Right lung (tissue), 10 donors: ENCODE measurements around the gene DHDH. TPM values are rescaled to one million over a fixed set of nuclear protein-coding genes. Genes with fewer than 3 reads are reported as not detected.
"Not testable (repeated sequence)": the region's sequence is repeated elsewhere in the genome, so short reads cannot be mapped to it uniquely, and the experiment has no call there.

ENCODE experiments used
- DNase-seq, 2 donors: peaks; one replicate each; pipeline ENCODE4 v3.0.0-alpha.2; 2013
- long read RNA-seq, 8 donors: transcript quantifications; one replicate each; lab custom pipeline, GENCODE V29; 2026
- polyA plus RNA-seq, 5 donors: library from polyadenylated mRNA; unstranded; fragments of 120-200 nt; gene quantifications; one replicate each; pipeline versions ENCODE4 v1.2.1 to v1.2.3, GENCODE V29; 2013; ENCODE audit warnings: inconsistent platforms in 1 of 5, low replicate concordance in 1 of 5; ENCODE audit not compliant: insufficient read length in 5 of 5, insufficient read depth in 1 of 5

Gene DHDH
- polyA plus RNA-seq: 1 to 10 TPM in 4 of 5 donors, under 1 TPM in 1; 0.80 to 2.4 (median 1.6) TPM
- long read RNA-seq, donor 1, partial matches to known transcripts: 0 of 1 reads
- long read RNA-seq, donor 1, other reads (novel, unspliced or antisense): 0 of 1 reads
- long read RNA-seq, donor 2, partial matches to known transcripts: 0 of 2 reads
- long read RNA-seq, donor 2, other reads (novel, unspliced or antisense): 0 of 2 reads
- long read RNA-seq, donor 3, partial matches to known transcripts: 0 of 1 reads
- long read RNA-seq, donor 3, other reads (novel, unspliced or antisense): 0 of 1 reads
- long read RNA-seq, donor 4: 0 reads
- long read RNA-seq, donor 5: 0 reads
- long read RNA-seq, donor 6, partial matches to known transcripts: 0 of 2 reads
- long read RNA-seq, donor 6, other reads (novel, unspliced or antisense): 0 of 2 reads
- long read RNA-seq, donor 7, partial matches to known transcripts: 0 of 4 reads
- long read RNA-seq, donor 7, other reads (novel, unspliced or antisense): 0 of 4 reads
- long read RNA-seq, donor 8: 0 reads

DNA sequence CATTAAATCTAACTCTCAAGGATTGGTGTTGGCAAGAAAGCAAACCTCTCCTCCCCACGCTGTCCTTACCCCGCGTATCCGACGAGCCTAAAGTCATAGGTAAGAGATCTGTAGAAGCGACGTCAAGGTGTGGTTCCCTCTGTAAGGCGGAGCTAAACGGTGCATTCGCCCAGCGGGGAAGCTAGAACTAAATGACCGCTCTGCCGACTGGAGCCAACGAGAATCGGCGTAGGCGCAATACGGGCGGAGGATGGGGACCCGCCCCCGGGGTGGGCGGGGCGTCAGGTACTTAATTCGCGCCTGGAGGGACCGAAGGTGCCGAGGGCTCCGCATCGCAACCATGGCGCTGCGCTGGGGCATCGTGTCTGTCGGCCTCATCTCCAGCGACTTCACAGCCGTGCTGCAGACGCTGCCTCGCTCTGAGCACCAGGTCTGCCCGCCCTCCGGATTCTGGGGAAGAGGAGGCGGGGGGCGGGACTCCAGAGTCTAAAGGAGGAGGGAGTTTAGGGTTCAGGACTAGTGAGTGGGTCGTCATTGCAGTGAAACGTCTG is at the start of gene DHDH:
Gene DHDH (plus strand): TSS at position 318 of the 551 bp plus-strand sequence. CDS start 23 bp downstream, at position 341.
- DNase-seq: peak; percentile 70 to 72

DNA sequence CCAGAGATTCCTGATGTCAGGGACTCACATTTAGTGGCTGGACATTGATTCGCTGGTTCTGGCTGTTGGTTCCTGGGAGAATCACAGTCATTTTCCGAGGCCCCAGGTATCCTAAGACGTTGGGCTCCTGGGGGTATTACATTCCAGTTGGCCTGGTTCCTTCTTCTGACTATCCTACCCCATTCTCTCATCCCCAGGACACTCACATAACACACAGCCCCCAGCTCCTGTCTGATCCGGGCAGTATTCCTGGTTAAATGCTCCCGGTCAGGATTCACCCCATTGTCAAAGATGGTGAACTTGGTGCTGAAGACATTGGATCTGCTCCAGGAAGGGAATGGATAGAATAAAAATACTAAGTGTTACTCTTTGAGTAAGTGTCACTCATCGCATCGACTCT is 49.8 kb upstream of the DHDH start:
- DNase-seq: no peak

DNA sequence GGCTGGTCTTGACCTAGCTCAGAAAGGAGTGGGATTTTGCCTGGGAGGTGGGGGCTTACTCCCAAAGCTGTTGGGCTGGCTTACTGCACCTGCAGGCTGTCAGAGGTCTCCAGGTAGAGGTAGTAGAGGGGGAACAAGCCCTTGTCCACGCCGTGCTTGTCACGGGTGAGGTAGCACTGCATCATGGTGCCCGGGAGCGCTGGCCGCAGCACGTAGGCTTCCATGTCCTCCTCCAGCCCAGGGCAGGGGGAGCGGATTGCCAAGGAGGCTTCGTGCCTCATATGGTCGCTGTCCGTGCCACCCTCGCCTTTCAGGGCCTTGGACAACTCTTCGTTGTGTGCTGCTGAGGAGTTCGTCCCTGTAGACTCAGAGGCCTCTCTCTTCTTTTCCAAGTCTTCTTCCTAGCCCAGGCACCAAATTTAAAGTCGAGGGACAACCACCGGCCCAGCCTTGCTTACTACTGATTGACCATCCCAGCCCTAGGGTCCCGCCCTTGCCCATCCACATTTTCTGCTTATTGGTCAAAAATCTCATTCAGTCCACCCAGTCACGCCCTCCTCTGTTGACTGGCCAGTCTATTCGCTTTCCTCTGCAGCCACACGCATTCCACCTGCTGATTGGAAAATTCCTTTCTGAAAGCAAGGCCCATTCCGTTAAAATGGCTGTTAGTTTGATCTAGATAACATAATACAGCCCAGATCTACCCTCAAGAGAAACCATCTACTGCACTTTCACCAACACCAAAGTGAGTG is 45.5 kb upstream of the DHDH start:
- DNase-seq: no peak

DNA sequence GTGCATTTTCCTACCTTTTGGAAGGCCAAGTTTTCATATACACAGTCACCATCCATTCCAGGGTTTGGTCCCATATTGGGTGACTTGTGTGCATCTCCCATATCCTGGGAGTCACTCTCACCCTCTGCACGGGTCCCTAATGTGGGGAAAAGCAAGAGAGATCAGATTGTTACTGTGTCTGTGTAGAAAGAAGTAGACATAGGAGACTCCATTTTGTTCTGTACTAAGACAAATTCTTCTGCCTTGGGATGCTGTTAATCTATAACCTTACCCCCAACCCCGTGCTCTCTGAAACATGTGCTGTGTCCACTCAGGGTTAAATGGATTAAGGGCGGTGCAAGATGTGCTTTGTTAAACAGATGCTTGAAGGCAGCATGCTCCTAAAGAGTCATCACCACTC is 44.0 kb upstream of the DHDH start:
- not testable (repeated sequence) for DNase-seq

DNA sequence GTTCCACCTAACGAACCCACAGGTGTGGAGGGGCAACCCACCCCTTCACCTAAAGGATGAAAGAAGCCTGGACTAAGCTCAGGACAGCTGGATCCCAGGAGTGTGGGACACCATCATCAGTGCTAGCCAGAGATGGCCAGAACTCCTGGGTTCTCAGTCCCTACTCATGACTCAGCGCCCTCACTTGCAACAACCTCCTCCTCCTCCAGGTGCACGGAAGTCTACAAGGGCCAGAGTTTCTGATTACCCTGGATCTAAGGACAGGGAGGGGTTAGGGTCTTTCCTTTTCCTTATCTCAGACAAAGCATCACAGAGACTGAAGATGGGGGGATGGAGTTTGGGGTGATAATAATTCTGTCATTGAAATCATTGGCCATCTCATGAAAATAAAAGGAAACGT is 42.9 kb upstream of the DHDH start:
- DNase-seq: no peak

DNA sequence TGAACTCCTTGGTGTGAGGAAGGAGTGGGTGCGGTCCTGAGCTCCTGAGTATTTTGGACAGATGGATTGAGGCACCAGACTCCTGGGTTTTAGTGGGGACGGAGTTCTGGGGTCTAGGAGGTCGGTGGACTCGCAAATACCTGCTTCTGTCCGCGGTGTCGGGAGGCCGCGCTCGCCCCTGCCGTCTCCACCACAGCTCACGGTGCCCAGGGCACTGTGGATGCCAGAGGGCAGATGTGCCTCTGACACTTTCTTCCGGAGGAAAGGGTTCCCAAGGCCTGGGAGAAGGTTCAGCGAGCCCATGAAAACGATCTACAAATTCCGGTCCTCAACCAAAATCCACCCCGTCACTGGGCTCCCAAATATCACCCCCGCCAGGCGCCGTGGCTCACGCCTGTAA is 38.3 kb upstream of the DHDH start:
- no peak for DNase-seq

DNA sequence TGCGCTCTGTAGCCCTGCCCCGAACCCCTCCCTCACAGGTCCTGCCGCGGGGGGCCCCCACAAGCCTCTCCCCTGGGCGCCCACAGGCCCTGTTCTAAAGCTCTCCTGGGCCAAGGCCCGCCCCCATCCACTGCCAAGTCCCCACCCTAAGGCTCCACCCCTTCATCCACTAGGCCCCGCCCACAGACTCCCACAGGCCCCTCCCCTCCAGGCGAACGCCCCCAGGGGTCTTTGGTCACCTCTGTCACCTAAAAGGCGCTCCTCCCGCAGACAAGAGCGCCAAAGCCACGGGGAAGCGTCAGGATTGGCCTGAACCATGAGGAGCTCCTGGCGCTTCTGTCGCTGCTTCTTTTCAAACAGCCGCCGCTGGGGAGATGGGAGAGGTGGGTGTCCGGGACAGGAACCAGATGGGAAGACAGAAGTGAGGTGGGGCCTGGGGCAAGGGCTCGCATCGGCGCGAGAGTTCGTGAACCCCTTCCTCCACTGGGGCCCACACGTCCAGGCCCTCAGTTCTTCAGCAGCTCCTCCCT is 37.2 kb upstream of the DHDH start:
- DNase-seq: peak in 1 of 2 donors; percentile 46

DNA sequence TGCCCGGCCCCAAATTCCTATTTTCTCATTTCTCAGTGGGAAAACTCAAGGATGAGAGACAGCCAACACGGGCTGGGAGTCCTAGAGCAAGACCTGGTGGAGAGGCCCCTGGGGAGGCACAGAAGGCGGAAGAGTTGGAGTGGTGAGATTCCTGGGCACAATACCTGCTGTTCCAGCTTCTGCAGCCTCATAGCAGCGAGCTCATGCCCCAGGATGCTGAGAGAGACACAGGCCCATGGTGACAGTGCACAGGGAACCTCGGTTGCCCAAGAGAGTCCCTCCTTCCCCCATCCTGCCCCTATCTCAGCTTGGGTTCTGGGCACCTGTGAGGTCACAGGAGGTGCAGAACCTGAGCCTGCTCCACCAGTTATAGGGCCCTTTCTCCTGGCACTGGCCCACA is 36.3 kb upstream of the DHDH start:
- DNase-seq: no peak

DNA sequence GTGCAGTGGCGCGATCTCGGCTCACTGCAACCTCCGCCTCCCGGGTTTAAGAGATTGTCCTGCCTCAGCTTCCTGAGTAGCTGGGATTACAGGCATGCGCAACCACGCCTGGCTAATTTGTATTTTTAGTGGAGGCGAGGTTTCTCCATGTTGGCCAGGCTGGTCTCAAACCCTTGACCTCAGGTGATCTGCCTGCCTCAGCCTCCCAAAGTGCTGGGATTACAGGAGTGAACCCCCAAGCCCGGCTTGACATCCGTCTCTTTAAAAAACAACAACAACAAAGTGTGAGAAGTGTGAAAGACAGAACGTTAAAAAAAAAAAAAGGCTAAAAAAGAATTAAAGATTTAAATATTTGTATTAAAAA is 34.1 kb upstream of the DHDH start:
- DNase-seq: not testable (repeated sequence)

DNA sequence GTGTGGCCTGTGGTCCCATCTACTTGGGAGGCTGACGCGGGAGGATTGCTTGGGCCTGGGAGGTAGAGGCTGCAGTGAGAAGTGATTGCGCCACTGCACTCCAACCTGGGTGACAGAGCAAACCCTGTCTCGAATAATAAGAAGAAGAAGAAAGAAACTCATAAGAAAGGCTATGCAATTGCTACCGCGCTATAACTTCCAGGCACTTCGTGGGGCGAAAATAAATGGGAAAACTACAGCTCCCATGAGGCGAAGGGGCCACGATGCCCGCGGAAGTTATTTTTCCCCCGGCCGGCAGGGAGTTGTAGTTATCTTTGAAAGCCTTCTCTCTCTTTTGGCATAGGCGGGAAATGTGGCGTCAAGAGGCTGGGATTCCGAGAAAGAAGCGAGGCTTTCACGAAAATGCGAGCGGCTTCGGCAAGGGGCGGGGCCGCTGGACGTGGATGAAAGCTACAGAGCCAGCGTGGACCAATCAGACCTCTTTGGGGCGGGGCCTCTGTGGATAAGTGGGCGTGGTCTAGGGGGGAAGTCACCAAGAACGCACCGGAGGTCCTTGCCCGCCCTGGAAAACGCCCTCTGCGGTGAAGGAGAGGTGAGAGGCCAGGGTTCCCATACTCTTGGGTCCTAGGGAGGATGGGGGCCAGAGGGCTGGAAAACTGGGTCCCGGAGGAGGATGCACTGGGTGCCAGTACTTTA is 33.6 kb upstream of the DHDH start, which contains the start of gene NUCB1:
Gene NUCB1 (plus strand): TSS at position 532 of the 696 bp plus-strand sequence. CDS start 485 bp downstream, outside the sequence.
- DNase-seq: peak; percentile 99

DNA sequence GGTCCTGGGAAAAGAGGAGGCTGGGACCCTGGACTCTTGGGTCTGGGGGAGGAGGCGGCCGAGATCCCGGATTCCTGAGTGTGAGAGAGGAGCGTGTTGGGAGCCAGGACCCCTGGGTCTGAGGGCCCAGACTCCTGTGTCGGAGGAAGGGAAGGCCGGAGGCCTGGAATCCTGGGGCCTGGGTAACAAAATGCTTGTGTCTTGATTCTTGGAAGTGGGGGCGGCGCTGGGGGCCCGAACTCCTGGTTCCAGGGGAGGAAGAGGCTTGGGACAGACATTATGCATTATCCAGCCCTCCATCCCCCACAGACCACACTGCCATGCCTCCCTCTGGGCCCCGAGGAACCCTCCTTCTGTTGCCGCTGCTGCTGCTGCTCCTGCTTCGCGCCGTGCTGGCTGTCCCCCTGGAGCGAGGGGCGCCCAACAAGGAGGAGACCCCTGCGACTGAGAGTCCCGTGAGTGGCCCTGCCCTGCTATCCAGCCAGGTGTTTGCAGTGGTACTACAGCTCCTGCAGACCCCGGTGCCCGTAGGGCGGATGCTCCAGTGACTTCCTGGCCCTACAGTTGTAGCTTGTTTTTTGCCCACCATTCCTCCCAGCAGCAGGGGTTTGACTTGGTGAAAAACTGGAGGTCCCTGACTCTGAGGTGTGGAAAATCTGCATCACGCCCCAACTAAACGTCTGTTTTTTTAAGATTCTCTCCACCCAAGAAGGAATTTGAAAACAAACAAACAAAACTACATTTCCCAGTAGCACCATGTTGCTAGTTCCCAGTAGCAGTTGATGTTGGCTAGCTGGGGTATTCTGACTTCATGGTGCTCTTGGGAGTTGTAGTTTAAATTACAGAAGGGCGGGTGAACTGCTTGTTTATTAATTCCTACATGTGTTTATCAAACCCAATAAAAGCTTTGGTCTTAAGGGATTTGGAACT is 32.8 kb upstream of the DHDH start:
- DNase-seq: no peak

DNA sequence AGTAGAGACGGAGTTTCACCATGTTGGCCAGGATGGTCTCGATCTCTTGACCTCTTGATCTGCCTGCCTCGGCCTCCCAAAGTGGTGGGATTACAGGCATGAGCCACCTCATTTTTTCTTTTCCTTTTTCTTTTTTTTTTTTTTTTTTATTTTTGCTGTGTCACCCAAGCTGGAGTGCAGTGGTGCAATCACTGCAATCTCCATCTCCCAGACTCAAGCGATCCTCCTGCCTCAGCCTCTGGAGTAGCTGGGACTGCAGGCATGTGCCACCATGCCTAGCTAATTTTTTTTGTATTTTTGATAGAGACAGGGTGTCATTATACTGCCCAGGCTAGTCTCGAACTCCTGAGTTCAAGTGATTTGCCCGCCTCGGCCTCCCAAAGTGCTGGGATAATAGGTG is 31.2 kb upstream of the DHDH start:
- not testable (repeated sequence) for DNase-seq

DNA sequence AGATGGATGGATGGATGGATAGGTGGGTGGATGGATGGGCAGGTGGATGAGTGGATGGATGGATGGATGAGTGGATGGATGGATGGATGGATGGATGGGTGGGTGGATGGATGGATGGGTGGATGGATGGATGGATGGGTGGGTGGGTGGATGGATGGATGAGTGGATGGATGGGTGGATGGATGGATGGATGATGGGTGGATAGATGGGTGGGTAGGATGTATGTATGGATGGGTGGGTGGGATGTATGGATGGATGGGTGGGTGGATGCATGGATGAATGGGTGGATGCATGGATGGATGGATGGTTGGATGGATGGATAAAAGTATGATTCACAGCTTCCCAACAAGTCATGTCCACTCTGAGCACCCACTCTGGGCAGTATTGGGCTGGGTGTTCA is 29.7 kb upstream of the DHDH start:
- not testable (repeated sequence) for DNase-seq

DNA sequence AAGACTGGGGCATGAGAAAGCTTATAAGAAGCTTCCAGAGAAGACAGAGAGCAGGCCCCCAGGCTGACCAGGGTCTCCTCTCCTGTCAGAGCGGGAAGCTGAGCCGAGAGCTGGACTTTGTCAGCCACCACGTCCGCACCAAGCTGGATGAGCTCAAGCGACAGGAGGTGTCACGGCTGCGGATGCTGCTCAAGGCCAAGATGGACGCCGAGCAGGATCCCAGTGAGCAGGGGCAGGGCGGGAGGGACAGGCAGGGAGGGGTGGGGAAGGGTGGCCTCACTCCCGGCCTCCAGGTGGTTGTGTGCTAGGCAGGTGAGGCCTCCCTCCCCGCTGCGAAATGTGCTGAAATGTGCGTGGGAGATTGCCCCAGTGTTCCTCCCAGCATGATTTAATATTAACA is 27.8 kb upstream of the DHDH start:
- DNase-seq: no peak

DNA sequence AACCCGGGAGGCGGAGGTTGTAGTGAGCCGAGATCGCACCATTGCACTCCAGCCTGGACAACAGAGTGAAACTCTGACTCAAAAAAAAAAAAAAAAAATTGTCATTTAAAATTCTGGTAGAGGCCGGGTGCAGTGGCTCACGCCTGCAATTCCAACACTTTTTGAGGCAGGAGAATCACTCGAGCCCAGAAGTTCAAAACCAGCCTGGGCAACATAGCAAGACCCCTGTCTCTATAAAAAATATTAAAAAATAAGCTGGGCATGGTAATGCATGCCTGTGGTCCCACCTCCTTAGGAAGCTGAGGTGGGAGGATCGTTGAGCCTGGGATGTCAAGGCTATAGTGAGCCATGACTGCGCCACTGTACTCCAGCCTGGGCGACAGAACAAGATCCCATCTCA is 27.2 kb upstream of the DHDH start:
- no peak for DNase-seq

DNA sequence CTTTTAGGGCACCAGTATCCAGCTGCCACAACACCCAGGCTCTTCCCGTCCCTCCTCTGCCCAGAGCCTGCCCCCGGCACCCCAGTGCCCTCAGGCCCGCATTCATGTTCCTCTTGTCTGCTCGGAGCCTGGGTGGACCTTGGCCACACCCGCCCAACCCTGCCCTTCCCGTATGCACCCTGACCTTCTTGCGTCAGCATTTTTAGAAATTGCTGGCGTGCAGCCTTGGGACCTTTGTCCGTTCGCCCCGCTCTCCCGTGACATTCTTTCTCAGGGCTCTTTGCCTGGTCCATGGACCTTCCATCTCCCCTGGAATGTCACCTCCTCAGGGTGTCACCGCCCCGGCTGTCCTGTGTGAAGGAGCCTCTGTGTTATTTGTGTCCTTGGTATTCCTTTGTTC is 25.8 kb upstream of the DHDH start:
- DNase-seq: no peak

DNA sequence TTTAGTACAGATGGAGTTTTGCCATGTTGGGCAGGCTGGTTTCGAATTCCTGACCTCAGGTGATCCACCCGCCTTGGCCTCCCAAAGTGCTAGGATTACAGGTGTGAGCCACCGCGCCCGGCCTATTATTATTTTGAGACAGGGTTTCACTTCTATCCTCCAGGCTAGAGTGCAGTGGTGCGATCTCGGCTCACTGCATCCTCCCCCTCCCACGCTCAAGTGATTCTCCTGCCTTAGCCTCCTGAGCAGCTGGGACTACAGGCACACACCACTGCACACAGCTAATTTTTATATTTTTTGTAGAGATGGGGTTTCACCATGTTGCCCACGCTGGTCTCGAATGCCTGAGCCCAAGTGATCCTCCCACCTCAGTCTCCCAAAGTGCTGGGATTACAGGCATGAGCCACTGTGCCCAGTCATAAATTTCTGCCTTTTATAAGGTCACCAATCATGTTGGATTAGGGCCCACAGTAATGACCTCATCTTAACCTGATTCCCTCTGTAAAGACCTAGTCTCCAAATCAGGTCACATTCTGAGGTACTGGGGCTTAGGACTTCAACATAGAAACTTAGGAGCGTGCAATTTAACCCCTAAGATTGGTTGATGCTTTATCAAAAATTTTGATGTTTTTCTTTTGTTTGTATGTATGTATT is 23.9 kb upstream of the DHDH start:
- DNase-seq: not testable (repeated sequence)

DNA sequence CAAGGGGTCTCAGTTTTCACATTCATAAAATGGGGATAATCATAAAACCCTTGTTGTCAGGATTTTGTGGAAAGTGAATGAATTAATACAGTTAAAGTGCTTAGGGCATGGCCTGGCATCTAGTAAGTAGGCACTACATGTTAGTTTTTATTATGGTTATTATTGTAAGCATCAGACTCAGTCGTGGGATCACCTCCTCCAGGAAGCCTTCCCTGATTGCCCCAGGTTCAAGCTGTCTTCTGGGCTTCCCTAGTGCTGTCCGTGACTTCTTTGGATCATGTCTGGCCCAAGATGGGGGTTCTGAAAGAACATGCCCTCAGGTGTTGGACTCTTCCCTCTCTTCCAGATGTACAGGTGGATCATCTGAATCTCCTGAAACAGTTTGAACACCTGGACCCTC is 22.7 kb upstream of the DHDH start:
- no peak for DNase-seq

DNA sequence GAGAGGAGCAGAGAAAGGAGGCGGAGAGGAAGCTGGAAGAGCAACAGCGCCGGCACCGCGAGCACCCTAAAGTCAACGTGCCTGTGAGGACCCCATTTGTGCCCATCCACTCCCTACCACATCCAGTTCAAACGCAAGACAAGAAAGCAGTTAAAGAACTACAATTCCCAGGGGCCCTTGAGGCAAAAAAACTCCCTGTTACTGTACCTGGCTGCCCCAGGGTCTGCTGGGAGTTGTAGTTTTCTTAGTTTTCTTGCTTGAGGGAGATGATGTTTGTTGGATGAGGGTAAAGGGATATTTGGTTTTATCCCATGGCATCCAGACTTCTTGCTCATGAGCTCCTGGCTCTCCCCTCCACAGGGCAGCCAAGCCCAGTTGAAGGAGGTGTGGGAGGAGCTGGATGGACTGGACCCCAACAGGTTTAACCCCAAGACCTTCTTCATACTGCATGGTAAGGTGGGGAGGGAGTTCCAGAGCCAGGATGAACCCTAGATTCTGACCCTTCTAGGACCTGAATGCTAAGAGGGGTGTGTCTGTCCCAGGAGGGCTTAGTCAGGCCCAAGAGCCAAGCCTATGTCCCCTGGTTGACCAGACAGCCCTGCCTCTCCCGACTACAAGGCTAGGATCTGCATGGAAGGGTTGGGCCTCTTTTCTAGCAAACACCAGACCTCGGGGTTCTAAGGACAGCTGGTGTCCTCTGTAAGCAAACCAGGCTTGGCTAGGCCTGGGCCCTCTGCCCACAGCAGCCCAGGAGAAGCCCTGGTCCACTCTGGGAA is 20.2 kb upstream of the DHDH start:
- DNase-seq: no peak
